HG03469 (cell line): ENCODE results near the gene FLRT1.

ENCODE experiments used
- ATAC-seq: cut with Tn5 transposase; IDR thresholded peaks from one replicate; pipeline ENCODE4 v1.9.1; 2021; ENCODE audit warnings: mild to moderate bottlenecking, moderate library complexity, moderate number of reproducible peaks; ENCODE audit not compliant: unreplicated experiment

FLRT1 gene

DNA sequence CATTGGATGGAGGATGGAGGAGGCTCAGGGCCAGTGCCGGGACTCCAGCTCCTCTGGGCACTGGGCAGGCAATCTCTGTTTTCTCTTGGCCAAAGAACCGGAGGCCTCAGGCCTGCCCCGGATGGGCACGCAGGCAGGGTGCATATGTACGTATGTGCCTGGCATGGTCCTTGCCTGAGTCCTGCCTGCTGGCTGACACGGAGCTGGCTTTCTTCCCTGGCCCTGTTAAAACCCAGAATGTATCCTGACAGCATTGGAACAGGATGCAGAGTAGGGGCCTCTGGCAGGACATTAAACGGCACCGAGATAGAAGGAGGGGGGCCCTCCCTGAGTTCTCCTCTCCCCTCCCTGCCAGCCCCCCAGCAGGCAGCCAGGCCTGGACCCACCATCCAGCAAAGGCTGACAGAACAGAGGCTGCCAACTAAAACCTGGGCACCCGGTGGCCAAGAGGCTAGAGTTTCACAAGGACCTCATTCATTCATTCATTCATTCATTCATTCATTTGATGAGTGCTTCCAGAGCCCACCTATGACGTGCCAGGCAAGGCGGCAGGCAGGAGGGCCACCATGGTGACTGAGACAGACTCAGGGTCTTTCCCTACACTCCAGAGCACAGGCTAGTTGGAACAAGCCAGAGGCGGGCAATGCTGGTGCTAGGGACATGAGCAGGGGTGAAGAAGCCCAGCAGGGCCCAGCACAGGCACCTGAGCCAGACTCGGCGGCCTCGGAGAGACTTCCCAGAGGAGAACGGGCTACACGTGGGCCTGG is 28.8 kb downstream of the FLRT1 start:
- ATAC-seq: no peak

DNA sequence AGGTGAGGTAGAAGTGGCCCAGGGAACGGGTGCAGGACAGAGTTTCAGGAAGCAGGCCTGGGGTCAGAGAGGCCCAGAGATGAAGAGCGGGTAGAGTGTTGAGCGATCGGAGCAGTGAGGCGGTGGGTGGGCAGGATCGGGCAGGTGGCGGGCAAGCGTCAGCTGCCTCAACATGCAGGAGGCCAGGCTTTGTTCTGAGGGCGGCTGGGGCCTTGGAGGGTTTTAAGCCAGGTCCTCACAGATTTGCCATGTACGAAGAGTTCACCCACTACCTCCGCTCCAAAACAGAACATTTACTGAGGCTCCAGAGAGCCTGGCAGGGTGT is 29.4 kb downstream of the FLRT1 start:
- ATAC-seq: no peak

DNA sequence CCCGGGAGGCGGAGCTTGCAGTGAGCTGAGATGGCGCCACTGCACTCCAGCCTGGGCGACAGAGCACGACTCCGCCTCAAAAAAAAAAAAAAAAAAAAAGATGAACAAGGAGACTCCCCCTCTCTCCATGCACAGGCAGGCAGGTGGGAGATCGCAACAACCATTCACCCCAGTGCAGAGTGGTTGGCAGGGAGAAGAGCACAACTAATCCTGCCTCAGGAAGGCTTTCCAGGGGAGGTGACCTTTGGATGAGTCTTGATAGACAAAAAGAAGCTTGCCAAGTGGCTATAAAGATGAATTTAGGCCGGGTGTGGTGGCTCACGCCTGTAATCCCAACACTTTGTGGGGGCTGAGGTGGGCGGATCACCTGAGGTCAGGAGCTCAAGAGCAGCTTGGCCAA is 30.0 kb downstream of the FLRT1 start:
- no peak for ATAC-seq

DNA sequence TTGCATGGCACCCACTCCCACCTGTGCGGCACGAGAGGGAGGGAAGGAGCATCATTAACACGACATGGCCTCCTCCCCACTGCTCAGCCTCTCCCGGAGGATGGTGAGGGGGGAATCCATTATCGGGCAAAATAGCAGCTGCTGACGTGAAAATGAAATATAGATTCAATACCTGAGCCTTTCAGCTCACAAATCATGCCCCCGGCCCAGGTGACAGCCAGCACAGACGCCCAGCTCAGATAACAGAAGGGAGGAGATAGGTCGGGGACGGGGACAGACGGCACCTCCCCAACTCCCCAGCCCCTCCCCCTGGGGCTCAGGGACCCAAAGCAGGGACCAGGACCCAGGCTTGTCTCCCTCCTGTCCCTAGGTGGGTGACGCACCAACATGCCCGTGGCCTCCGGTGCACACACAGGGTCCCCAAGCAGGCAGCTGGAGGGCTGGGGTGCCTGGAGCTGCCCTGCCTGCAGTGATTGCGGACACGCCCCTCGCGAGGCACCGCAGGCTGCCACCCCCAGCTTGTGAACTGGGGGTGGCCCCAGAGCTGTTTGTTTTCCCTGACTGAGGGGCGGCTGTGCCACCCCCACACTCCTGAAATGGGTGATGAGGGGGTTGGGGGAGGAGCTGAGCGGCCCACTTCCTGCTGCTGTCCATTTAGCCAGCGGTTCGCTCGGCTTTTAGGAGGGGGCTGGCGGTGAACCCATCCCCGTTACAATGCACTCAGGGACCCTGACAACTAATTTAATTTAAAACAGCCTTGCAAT is 31.7 kb downstream of the FLRT1 start:
- ATAC-seq: no peak

DNA sequence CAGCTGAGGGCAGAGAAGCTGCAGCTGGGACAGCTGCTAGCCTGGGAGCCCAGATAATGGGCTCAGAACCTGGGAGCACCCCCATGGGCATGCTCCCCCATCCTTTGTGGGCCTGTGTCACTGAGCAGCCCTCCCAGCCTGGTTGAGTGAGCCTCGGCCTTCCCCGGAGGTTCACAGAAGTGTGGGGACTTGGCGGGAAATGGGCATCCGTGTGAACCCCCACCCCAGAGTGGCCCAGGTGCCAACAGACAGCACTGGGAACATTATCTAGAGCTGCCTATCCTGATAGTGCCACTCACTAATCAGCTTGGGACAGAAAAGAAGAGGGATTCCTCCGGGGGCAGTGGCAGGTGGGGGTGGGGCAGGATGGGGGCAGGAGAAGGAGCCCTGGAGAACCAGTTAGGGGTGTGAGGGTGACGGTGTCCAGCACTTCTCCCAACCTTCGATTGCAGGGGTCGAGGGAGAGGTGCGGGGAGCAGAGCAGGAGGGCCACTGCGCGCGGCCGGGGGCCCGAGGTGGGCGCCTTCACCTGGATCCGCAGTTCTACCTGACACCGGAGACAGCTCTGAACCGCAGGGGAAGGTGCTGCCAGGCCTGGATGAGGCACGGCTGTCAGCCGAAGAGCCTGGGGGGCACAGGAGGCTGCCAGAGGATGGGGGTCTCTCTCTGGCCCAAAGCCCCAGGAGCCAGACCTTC is 33.1 kb downstream of the FLRT1 start:
- no peak for ATAC-seq

DNA sequence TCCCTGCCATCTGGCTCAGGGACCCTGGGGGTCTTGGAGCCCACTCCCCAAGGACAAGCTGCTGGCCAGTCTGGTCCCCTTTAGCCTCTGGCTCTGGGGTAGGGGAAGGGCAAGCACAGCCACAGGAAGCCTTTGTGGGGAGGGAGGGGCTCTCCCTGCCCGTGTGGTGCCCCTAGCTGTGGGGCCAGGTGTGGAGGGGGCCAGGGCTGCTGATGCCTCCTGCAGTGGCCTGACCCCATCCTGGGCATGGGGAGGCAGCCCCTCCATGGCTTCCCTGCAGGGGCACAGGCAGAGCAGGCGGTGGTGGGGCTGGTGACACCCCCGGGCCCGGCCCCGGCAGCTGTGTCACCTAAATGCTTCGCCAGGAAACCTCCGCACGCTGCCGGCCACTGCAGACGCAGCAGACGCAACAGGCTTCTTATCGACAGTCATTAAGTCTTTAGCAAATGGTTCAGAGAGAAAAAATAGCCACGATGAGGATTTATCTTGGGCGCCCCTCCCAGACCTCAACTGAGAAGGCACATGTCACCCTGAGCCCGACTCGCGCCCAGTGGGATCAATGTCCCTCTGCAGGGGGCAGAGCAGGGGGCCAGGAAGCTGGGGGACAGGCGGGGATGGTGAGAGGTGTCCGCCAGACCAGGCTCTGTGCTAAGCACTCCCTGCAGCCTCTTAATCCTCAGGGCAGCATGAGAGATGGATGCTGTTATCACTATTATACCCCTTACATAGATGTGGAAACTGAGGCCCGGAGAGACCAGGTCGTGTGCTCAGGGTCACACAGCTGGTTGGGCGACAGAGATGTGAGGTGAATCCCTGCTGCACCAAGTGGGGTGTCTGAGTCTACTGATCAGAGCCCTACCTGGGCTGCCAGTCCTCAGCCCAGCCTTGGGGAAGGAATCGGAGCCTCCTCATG is 33.9 kb downstream of the FLRT1 start:
- ATAC-seq: no peak

DNA sequence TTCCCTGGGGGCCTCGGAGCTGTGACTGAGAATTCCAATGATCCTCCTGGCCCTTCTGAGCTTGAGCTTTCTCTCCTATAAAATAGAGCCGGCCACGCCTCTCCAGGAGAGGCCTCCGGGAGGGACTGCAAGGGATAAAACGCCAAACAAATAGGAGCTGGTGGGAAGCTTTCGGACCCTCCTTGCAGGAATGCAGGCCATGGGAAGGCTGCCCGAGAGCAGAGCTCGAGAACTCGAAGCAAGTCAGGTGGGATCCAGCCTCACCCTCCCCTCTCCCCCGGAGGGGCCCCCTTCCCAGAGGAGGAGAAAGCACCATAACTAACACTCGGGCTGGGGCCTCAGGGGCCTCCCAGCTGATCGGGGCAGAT is 34.6 kb downstream of the FLRT1 start:
- ATAC-seq: no peak

DNA sequence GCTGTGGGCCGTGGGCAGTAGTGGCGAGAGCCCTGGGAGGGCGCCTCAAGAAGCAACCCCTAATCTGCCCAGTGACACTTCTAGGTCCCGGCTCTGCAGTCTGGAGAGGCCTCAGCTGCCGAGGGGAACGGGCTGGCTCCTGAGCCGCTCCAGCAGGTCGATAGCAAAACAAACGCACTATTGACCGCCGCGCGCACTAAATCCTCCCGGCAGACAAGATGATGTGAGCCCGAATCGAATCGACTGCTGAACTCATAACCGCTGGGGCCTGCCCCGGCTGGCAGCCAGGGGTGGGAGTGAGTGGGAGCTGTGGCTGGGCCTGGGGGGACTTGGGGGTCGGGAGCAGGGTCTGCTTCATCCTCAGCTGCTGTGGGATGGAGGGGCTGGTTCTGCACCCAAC is 36.1 kb downstream of the FLRT1 start:
- ATAC-seq: no peak

DNA sequence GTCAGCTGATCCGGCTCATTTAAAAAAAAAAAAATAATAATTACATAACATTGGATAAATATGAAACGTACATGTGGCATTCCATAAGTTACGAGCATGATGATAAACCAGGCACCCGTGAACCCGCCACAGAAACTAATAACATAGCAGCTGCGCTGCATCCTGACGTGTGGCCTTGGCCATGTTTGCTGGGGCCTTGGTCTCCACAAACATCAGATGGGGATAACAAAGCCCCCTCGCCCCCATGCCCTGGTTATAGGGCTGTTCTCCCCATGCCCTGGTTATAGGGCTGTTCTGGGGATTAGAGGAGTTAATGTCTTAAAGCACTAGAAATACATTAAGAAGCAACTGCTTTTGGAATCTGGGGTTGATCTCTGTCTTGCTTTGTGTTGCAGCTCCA is 36.7 kb downstream of the FLRT1 start:
- no peak for ATAC-seq

DNA sequence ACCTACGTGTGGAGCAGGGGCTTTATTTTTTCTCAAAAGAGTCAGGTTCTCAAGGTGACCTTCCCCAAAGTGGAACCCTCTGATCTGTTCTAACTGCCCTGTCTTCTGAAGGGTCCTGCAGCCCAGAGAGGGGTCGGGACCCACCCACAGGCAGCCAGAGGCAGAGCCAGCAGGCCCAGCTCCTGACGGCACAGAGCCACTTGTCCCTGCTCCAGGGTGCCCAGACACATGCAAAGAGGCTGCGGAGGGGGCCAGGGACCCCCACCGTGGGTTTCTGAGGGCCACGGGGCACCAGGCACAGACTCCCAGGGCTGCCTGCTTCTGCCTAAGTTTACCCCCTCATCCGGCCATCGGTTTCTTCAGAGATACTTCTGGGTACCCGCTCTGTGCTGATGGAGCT is 37.1 kb downstream of the FLRT1 start:
- ATAC-seq: no peak

DNA sequence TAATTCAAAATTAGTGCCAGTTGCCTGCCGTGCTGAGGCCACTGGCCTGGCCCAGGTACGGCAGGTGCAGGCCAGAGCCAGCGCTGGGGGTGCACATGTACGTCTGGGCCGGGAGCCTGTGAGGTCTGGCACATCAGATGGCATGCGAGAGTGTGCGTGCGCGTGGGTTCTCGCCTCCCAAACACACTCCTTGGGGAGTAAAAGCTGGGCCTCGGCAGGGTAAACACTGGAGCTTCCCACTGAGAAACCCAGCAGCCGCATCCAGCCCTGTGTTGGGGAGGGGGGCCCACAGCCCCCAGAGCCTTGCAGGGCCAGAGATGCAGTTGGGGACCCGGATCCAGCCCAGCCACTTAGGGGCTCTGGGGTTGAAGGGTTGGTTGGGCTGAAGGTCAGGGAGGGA is 37.8 kb downstream of the FLRT1 start:
- ATAC-seq: no peak

DNA sequence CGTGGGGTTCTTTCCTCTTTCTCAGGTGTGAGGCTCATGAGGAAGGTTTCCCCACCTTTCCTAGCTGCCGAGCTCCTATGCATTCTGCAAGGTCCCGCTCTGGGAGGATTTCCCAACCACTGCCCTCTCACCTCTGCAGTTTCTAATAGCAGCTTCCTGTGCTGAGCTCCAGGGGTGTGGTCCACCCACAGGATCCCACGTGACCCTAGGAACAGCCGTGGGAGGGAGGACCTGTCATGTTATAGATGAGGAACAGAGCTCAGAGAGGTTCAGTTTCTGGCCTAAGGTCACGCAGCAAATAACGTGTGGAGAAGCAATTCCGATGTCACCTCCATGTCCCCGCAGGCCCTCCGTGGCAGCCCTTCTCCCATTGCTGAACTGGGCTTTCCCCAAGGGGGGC is 38.5 kb downstream of the FLRT1 start:
- ATAC-seq: no peak

DNA sequence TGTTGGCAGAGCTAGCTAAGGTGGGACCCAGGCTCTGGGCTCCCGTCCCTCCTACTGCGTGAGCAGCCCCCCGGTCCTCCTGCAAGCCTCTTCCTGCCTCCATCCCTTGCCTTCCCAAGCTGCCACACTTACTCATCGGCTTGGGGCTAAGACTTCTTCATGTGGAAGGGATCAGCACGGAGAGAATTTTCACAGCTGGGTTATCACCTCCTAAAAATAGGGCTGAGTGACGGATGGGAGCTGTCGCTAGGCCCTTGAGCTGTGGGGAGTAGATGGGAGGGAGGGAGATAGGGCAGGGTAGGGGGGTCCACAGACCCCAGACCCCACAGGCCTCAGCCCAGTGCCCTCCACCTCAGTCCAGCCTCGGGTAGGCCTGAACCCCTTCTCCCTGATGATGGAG is 41.0 kb downstream of the FLRT1 start:
- ATAC-seq: no peak

DNA sequence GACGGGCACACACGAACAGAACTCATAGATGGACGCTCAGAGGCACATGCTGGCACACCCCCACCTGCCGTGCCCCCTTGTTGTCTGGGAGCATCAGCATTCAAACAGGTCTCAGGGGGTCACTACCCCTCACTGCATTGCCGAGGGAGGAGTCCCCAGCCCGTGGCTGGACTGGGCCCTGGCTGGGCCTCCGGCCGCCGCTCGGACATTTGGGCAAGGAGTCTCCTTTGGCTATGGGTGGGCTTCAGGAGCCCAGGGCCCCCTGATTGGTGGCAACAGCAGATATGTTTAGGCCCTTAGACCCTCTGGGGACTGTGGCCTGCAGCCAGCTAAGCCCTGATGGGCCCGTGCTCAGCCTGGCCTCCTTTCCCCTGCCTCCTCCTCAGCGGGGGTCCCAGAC is 41.9 kb downstream of the FLRT1 start:
- ATAC-seq: no peak

DNA sequence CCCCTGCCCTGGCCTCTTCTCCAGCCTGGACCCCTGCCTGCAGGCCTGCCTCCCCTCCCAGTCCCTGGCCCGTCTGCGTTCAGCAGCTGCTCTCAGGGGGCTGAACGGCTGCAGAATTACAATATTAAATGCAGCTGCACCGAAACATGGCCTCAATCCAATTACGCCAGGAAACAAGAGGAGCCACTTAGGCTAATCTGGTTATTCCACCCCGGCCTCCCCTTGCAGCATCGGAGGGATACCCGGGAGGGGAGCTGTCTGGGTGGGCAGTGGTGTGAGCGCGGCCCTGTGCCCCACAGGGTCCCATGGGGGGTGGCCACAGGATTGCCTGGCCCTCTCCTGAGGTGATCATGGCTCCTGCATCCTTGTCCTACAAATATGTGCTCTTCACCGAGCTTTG is 42.6 kb downstream of the FLRT1 start:
- ATAC-seq: no peak

DNA sequence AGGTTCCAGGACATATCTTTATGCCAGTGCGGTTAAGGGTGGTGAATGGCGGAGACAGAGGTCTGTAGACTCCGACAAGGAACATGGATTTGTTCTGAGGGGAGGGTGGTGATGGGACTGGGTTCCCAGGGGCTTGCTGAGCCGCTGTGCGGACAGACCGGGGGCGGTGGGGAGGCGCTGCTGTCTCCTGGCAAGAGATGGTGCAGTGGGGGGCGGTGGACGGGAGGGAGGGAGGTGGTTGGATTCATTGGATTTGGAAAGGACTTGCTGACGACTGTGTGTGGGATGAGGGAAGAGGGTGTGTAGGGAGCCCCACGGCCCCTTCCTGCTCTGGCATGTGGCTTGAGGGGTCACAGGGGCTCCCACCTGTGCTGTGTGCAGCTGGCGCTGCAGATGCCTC is 43.2 kb downstream of the FLRT1 start:
- no peak for ATAC-seq

DNA sequence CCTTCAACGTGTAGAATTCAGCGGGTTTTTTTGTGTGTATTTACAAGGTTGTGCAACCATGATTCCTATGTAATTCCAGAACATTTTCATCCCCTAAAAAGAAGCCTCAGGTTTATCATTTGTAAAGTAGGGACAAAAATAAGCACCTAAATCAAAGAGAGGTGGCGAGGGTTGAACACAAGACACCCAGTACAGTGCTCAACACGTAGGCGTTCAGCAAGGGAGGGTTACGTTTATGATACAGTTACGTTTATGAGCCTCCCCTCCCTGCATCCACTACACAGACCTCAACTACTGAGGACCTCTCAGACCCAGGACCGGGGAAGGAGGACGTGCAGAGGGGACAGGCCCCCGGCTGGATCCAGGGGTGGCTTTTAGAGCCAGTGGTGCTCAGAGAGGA is 44.7 kb downstream of the FLRT1 start:
- no peak for ATAC-seq

DNA sequence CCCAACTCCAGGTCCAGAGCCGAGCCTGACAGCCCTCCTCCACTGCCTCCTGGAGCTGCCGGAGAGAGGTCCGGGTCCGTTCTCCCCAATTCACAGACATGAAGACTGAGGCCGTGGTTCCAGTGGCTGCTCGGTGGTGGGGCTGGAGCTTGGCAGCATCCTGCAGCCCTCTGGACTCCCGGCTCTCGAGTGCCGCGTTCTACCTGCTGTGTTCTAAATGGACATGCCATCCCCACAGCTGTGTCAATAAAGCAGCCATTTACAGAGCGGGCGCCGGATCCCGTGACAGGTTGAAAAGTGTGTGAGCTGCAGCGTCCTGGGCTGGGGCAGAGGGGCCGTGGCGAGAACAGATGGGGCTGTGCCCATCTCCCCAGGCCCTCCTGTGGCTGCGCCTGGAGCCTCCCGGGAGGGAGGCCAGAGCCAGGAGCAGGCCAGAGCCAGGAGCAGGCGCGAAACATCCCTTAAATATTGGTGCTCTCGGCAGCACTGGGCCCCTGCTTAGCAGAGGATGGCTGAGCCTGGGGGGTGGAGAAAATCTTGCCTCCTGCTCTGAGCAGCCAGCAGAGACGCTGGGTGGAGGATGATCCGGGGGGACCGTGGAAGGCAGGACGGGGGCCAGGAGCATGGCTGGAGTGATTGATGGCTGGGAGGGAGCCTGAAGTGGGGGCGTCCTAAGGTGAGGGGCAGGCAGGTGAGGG is 46.2 kb downstream of the FLRT1 start:
- no peak for ATAC-seq

DNA sequence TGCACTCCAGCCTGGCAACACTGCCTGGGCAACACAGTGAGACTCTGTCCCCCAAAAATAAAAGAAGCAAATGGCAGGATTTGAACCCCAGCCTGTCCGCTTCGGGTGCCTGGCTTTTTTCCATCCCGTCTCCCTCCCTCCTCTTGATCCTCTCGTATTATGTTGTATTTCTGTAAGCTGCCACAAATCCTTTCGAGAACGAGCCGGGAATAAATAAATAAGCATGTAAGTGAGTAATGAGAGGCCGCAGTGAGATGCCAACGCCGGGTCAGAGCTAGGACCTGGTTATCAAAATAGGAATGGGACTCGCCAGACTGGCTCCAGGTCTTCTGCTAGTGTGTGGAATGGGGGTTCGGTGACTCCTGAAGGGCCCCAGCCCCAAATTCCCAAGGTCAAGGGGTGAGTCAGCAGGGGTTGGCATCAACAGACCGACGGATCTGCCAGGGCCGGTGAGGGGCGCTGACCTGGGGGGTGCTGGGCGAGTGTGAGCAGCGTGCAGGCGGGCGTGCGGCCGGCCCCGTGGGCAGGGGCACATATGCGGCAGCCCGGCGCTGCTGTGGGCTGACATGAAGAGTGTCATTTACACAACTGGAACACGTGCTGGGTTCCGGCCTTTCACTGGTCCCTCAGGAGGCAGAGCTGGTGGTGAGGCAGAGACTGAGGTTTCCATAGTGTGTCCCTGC is 47.8 kb downstream of the FLRT1 start:
- ATAC-seq: no peak
